Small intestine (tissue), 7 donors: Measurements from ENCODE around the gene ATG12. TPM values are rescaled to one million over a fixed set of nuclear protein-coding genes. Genes with fewer than 3 reads are reported as not detected.

Source experiments
- DNase-seq, 2 donors: peaks; one replicate each; pipeline versions ENCODE4 v3.0.0 to v3.0.0-alpha.2; 2013
- FAIRE-seq: peaks from 2 replicates; lab custom pipeline; 2012; peaks lifted over from hg19 to GRCh38; lab: Jason Lieb, UNC
- H3K27ac ChIP-seq, 3 donors: one replicate each; pipeline ENCODE4 v1.5.1; 2013; ENCODE audit warnings: low read length in 2 of 3, mild to moderate bottlenecking in 2 of 3, control low read depth in 1 of 3, inconsistent platforms in 1 of 3, low read depth in 1 of 3, moderate library complexity in 1 of 3
- H3K27me3 ChIP-seq, 3 donors: one replicate each; pipeline ENCODE4 v1.6.1; 2013; ENCODE audit warnings: low read length in 3 of 3, inconsistent platforms in 1 of 3; ENCODE audit not compliant: control insufficient read depth in 3 of 3, insufficient read depth in 3 of 3
- H3K36me3 ChIP-seq, 3 donors: one replicate each; pipeline ENCODE4 v1.6.1; 2013; ENCODE audit warnings: low read length in 3 of 3, inconsistent platforms in 1 of 3, low read depth in 1 of 3, mild to moderate bottlenecking in 1 of 3, moderate library complexity in 1 of 3; ENCODE audit not compliant: control insufficient read depth in 3 of 3, insufficient read depth in 2 of 3
- H3K4me1 ChIP-seq, 3 donors: one replicate each; pipeline ENCODE4 v1.6.1; 2013; ENCODE audit warnings: low read length in 2 of 3, inconsistent platforms in 1 of 3, low read depth in 1 of 3, mild to moderate bottlenecking in 1 of 3, moderate library complexity in 1 of 3; ENCODE audit not compliant: control insufficient read depth in 3 of 3, insufficient read depth in 2 of 3
- H3K4me3 ChIP-seq, 3 donors: one replicate each; pipeline ENCODE4 v1.5.1; 2013; ENCODE audit warnings: low read length in 3 of 3, control low read depth in 1 of 3, inconsistent platforms in 1 of 3, low read depth in 1 of 3, mild to moderate bottlenecking in 1 of 3, moderate library complexity in 1 of 3
- H3K9me3 ChIP-seq, 2 donors: one replicate each; pipeline ENCODE4 v1.6.1; 2013; ENCODE audit warnings: low read depth in 1 of 2, low read length in 1 of 2; ENCODE audit not compliant: control insufficient read depth in 2 of 2, insufficient read depth in 1 of 2
- WGBS, 3 donors: extraction: QIAGEN DNeasy Blood & Tissue Kit; methylation state at CpG; one replicate each; pipeline ENCODE4 v1.1.7; 2013; 5-methylcytosine and 5-hydroxymethylcytosine counted together
- polyA plus RNA-seq, 4 donors: library from polyadenylated mRNA; stranded (reverse) in 3 of 4; unstranded in 1 of 4; fragments of 200-250 nt in 3 of 4; fragments of 120-200 nt in 1 of 4; gene quantifications; one replicate each; pipeline versions ENCODE4 v1.2.1 to v1.2.3, GENCODE V29; 2013
- donor health status: healthy with polysubstance abuse.
- donor health status: control.
- donor health status: control.
- donor health status: Bipolar disorder and iron deficiency.
- donor health status: healthy.

The ATG12 gene
- polyA plus RNA-seq, 4 donors: 28.6 to 76.7 (median 30.2) TPM

GRCh38 chr5:115798252-115798651 lies 43.1 kb downstream of the ATG12 start:
- H3K9me3 ChIP-seq: no peaks in the 10 kb centered on the region
- FAIRE-seq (no peak), DNase-seq (no peak)
- H3K36me3 ChIP-seq: no peaks in the 10 kb centered on the region
- H3K27me3 ChIP-seq: peaks cover 0 to 2% (median 0%) of the 10 kb centered on the region in 3 donors
- H3K27ac ChIP-seq: no peak overlapping the region
- no peaks in the 10 kb centered on the region for H3K4me1 ChIP-seq
- WGBS, 3 donors: 19 to 54% (median 39%) methylated on average over 2 of the region's 2 CpGs
- H3K4me3 ChIP-seq: no peak overlapping the region

- 65 to 79% (median 78%) methylated on average over 3 of the region's 3 CpGs for WGBS, 3 donors
- FAIRE-seq (no peak), DNase-seq (no peak)
- Histone ChIP-seq H3K9me3 (no peaks in the 10 kb centered on the region), H3K27ac (no peak overlapping the region), H3K36me3 (no peaks in the 10 kb centered on the region), H3K4me3 (no peak overlapping the region), H3K4me1 (no peaks in the 10 kb centered on the region), H3K27me3 (peaks cover 0 to 3% (median 0%) of the 10 kb centered on the region in 3 donors)
These were observed 44.7 kb downstream of the ATG12 start for GRCh38 chr5:115796656-115797055.

- H3K9me3 ChIP-seq: no peaks in the 10 kb centered on the region
- peaks cover 0 to 4% (median 3%) of the 10 kb centered on the region in 3 donors for H3K27me3 ChIP-seq
- H3K4me3 ChIP-seq: no peak overlapping the region
- no peaks in the 10 kb centered on the region for H3K4me1 ChIP-seq
- no peaks in the 10 kb centered on the region for H3K36me3 ChIP-seq
- FAIRE-seq (no peak), DNase-seq (no peak)
- no peak overlapping the region for H3K27ac ChIP-seq
- WGBS, 3 donors: 81 to 93% (median 93%) methylated on average over 1 of the region's 1 CpG
These were observed 45.7 kb downstream of the ATG12 start for GRCh38 chr5:115795700-115796099.

DNA sequence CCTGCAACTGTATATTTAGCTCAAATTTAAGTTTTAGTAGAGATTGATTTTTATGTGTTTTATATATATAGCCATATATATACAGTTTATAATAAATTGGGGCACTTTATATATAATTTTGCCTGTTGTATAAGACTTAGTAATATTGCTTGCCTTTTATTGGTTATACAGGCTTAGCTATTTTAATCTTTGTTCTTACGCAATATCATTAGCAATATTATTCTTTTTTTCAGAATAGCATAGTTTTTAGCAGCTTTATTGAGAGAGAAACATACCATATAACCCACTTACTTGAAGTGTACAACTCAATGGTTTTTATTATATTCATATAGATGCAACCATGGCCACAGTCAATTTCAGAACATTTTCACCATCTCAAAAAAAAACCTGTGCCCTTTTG lies 52.9 kb downstream of the ATG12 start:
- FAIRE-seq (no peak), DNase-seq (no peak)
- H3K27me3 ChIP-seq: peaks cover 0 to 7% (median 6%) of the 10 kb centered on the region in 3 donors
- H3K36me3 ChIP-seq: no peaks in the 10 kb centered on the region
- 94 to 100% (median 100%) methylated on average over 1 of the region's 1 CpG for WGBS, 3 donors
- H3K4me3 ChIP-seq: no peak overlapping the region
- no peaks in the 10 kb centered on the region for H3K4me1 ChIP-seq
- H3K27ac ChIP-seq: no peak overlapping the region
- H3K9me3 ChIP-seq: peaks cover 0 to 2% of the 10 kb centered on the region in 2 donors

- Histone ChIP-seq H3K4me1 (no peaks in the 10 kb centered on the region), H3K27ac (no peak overlapping the region), H3K9me3 (peaks cover 0 to 2% of the 10 kb centered on the region in 2 donors), H3K36me3 (no peaks in the 10 kb centered on the region), H3K27me3 (peaks cover 0 to 7% (median 6%) of the 10 kb centered on the region in 3 donors), H3K4me3 (no peak overlapping the region)
- 17 to 59% (median 33%) methylated on average over 1 of the region's 1 CpG for WGBS, 3 donors
- DNase-seq (no peak), FAIRE-seq (no peak)
These were observed 53.9 kb downstream of the ATG12 start for GRCh38 chr5:115787426-115787825.

DNA sequence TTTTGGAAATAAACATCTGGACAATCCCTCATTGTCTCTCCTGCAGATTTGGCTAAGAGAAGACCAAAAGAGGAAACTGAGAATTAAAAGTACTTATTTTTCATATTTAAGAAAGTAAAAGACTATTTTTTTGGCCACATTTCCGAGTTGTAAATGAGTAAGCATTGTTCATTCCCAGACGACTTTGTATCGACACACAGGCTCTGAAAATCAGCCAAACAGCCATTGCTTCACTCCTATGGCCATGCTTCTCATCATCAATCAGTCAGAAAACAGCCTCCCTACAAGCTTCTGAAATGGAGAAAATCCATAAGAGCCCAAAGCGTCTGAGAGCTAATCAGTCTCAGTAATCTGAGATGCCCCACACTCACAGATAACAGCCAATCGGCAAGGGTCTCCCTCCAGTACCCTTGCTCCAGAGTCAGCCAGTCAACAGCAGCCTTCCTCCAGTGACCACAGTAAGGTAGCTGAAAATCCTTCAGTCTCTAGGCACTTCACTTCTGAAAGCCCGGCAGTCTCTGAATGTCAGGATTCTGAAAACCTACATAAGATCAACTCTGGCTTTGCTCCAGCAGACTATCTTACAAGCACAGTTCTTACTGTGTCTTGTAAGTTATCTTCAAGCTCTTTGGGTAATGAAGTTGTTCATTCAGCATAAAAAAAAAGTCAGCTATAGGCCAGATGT lies 55.8 kb downstream of the ATG12 start:
- H3K27ac ChIP-seq: no peak overlapping the region
- no peak for FAIRE-seq
- no peak overlapping the region for H3K4me3 ChIP-seq
- no peaks in the 10 kb centered on the region for H3K4me1 ChIP-seq
- no peak for DNase-seq
- no peaks in the 10 kb centered on the region for H3K36me3 ChIP-seq
- H3K9me3 ChIP-seq: peaks cover 0 to 2% of the 10 kb centered on the region in 2 donors
- peaks cover 0 to 4% (median 3%) of the 10 kb centered on the region in 3 donors for H3K27me3 ChIP-seq
- 35 to 50% (median 42%) methylated on average over 6 of the region's 6 CpGs for WGBS, 3 donors

DNA sequence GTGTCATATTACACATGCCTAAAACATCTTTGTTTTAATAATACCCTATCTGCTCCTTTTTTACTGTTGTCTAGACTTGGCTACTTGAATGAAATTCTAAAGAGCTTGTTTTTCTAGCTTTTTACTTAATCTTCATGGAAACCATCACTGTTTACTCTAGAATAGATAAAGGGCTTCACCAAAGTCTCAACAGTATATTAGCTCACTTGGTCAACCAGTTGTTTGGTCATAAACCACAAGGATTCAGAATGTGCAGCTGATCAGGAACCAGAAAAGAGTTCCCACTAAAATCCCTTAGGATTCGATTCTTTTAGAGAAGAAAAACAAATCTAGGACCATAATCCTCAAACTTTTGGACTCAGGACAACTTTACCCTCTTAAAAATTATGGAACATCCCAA lies 62.9 kb downstream of the ATG12 start:
- no peaks in the 10 kb centered on the region for H3K36me3 ChIP-seq
- H3K27me3 ChIP-seq: peaks cover 0 to 3% (median 0%) of the 10 kb centered on the region in 3 donors
- 27 to 44% (median 41%) methylated on average over 1 of the region's 1 CpG for WGBS, 3 donors
- FAIRE-seq (no peak), DNase-seq (no peak)
- H3K4me3 ChIP-seq: no peak overlapping the region
- no peaks in the 10 kb centered on the region for H3K9me3 ChIP-seq
- no peak overlapping the region for H3K27ac ChIP-seq
- H3K4me1 ChIP-seq: no peaks in the 10 kb centered on the region
